ENCODE measurements around the gene GJB4.

GRCh38 chr1:34787461-34788420, 28.2 kb downstream of the GJB4 start:
- no peak for TF ChIP-seq CHD2 (IDR thresholded peaks at IDR 0.05; ENCODE audit: low read length, partially characterized antibody)
- TF ChIP-seq RXRA (IDR thresholded peaks at IDR 0.05; ENCODE audit: borderline replicate concordance, low read depth): no peak
- TF ChIP-seq REST (IDR thresholded peaks at IDR 0.05; ENCODE audit: low read depth, low read length): no peak
- TF ChIP-seq CTCF (IDR thresholded peaks at IDR 0.05): no peak; the same call in 1 of the 2 replicates
- no peak for TF ChIP-seq IRF3 (IDR thresholded peaks at IDR 0.05; ENCODE audit: low read depth, low read length)
- TF ChIP-seq POLR2AphosphoS5 (IDR thresholded peaks at IDR 0.05; ENCODE audit: low read depth, low read length): no peak
